Suppressor macrophage (primary cell): ENCODE measurements around the gene MCU.
"Not testable (repeated sequence)": the region's sequence is repeated elsewhere in the genome, so short reads cannot be mapped to it uniquely, and the experiment has no call there.

ENCODE experiments used
- DNase-seq, 4 experiments: peaks; one replicate each; pipeline ENCODE4 v3.0.0-alpha.2; 2020 to 2022

Gene MCU

DNA sequence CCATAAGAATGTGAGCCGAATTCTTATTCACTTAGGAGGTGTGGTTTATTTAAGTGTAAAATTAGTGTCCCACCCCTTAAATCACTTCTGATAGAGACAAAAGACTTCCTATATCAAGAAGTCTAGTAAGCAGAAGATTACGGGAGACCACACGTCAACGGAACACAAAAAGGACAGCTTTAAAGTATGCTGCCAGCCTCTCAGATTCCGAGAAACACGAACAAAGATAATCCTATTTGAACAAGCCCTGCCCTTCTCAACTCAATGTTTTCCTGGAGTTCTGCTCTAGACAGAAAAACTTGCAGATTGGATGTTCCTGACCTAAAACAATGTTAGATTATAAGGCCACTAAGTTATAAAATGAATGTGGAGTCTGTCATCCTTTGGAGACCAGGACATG, 4.9 kb upstream of the MCU start:
- DNase-seq: no peak

DNA sequence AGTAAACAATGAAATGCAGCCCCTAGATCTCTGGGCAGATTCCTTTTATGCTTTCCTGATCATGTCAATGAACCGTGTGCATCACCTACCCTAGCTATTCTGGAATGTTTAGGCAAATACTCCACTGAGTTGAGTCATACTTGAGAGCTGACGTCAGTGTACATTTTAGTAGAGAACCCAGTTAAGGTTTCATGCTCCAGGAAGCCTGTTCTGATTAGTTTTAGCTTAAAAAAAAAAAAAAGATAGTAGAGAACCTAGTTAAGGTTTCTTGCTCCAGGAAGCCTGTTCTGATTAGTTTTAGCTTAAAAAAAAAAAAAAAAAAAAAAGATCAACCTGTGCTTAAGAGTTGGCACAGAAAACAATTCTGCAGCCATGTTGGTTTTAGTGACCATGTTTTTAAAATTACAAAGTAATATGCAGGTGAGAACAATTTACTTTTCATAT, 3.7 kb upstream of the MCU start:
- DNase-seq: no peak

DNA sequence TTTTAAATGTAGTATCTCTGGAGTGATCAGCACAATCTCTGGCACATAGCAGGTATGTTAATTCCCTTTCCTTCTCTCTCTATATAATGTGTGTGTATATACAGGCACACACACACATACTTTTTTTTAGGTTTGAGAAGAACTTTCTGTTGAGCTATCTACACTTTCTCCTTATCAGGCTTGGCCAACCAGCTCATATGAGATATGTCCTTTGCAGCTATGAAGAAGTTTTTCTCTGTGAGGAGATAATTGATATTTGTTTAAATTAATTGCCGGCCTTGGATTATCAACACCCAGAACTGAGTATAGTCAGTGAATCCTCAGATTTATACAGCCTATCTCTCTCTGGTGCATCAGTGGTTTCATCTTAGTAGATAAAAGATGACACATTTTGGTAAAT, 2.3 kb upstream of the MCU start:
- no peak for DNase-seq

DNA sequence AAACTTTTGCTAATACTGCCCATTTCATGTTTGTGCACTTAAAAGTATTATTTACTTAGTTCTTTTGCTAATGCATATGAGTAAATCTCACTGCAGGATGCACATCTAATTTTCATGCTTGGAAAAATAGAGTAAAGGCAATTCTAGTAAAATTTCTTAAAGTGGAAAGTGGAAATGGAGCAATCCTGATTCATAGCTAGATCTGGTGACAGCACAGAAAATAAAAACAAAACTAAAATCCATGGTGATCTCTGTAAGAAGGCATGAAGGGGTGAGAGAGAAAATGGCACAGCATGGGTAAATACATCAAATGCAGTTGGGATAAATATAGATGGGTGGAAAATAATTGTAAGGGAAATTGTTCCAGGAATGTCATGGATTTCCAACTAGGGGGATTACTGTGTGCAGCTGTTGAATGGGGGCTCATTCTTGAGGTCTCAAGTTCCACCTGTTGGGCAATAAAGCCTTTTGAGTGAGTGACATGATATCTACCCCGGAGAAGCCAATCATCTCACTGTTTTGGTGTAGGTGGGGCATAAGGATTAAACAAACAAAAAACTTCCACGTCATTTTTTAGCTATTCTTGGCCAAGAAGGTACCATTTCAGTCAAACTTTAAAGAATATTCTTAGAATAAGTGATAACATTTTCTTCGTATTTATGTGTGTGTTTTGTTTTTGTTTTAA, 1.7 kb upstream of the MCU start:
- peak in 1 of 4 experiments; percentile 21 for DNase-seq

DNA sequence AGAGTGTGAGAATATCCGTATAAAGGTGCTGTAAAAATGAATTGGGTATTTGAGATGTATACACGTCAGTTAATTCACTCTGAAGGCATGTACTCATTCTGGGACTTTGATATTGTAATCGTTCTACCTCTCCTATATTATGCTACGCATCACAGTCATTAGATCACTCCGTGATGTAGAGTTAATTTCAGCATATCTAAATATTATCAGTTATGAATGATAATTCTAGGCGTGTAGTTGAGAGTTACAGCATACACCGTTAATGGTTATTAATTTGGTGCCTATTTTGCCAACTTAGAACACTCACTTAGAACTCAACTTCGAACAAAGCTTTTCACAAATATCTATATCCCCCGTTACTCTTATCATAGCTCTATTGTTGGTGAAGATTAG, 477 bp upstream of the MCU start:
- no peak for DNase-seq

DNA sequence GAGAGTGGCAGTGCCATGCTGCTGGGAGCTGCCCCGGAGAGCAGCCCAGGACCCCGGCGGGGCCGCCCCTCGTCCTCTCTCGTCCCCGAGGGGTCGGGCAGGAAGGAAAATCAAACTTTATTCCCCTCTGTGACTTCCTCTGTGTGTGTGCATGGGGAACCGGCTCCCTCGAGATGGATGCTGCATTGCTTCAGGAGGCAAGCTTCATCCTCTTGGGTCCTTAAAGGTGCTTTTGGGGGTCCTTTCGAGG, 726 bp downstream of the MCU start:
- DNase-seq: no peak

DNA sequence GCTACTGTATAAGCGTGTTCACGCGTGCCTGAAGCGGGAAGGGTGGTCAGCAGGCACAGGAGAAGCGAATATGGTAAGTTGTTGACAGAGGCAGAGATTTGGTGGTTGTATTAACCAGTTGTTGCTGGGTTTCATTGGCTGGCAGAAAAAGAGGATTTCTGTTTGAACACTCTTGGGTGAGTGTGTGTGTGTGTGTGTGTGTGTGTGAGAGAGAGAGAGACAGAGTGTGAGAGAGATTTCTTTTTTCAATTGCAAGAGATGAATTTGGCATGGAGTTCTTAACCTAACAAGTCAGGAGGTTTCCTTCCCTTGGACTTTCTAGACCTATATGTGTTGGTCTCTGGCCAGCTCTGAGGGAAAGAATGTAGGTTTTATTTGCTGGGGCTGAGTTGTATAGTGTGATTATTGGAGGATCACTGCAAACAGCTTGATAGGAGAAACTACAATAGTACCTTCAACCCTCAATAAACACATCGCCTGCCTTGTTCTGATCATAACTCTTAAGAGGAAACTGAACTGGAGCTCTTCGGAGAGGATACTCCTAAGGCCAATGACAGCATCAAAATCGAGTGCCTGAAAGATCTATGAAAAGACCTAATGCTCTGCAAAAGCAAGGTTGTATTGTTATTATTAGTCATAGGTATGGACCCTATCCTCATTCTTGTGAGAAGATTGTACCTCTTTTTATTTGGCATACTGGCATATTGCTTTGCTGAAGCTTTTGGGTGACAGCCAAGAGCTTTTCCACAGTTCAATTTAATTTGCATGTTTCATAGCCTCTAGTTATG, 1.2 kb downstream of the MCU start:
- peak in 3 of 4 experiments; percentile 25 to 45 (median 36) for DNase-seq

DNA sequence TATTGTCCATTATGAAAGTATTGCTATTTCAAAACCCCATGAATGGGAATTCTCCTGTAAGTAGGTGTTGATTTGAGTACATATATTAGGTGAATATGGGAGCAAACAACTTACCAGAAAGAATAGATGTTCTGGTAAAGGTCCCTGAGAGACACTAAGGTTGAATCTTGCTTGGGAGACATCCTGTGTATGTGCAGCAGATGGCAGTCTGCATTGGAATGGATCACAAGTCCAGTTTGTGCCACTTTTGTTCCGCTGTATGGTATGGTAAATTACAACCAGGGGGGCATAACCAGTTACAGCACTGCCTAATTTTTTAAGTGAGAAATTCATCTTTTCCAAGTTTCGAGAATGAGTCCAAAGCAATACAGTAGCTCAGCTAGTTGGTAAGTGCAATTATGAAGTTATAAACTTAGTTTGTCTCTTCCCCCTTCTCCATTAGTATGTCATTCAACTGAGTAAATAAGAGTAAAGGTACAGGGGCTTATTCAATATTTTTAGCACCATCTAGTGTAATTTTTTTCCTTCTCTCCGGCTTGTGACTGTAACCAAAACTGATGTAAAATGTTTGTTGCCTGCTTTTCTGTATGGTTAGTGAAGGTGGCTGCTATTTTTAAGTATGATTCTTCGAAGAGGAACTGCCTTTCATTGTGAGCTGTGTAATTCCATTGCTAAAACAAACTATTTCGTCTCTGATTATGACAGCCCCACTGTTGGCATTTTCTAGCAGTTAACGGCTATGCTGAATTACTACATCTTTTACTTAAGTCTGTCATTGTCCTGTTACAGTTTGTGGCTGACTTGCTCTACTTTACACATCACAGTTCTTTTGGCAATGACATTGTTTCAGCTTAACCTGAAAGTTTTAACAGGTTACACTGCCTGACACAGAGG, 2.8 kb downstream of the MCU start:
- peak; percentile 56 to 89 (median 72) for DNase-seq

DNA sequence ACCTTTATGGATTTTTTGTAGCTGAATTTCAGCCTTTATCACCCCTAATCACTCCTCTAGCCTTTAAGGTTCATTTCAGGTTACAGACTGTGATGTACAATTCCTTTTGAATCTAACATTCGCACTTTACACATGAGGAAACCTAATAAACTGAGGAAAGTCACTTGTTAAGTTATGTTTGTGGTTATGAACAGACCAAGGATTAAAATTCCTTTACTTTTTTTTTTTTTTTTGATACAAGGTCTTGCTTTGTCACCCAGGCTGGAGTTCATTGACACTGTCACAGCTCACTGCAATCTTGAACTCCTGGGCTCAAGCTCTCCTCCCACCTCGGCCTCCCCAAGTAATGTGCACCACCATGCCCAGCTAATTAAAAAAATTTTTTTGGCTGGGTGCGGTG, 3.6 kb downstream of the MCU start:
- DNase-seq: no peak

DNA sequence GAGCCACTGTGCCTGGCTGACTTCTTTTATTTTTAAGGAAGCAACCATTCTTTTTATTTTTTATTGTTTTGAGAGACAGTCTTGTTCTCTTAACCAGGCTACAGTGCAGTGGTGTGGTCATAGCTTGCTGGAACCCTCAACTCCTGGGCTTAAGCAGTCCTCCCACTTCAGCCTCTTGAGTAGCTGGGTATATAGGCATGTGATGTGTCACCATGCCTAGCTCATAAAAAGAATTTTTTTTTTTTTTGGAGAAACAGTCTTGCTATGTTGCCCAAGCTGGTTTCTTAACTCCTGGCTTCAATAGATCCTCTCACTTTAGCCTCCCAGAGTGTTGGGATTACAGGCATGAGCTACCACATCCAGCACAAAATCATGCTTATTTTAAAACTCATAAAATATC, 5.8 kb downstream of the MCU start:
- peak; percentile 54 to 88 (median 79) for DNase-seq

DNA sequence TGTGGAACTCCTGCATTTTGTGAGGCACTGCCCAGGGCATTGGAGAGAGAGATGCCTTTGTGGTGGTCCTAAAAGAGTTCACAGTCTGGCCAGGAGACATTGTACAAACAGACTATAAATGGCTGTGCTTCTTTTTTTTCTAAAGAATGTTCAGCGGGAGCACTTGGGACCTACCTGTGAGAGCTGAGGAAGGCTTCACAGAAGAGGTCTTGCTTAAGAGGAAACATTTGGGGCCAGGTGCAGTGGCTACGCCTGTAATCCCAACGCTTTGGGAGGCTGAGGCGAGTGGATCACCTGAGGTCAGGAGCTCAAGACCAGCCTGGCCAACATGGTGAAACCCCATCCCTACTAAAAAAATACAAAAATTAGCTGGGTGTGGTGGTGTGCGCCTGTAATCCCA, 10.5 kb downstream of the MCU start:
- not testable (repeated sequence) for DNase-seq

DNA sequence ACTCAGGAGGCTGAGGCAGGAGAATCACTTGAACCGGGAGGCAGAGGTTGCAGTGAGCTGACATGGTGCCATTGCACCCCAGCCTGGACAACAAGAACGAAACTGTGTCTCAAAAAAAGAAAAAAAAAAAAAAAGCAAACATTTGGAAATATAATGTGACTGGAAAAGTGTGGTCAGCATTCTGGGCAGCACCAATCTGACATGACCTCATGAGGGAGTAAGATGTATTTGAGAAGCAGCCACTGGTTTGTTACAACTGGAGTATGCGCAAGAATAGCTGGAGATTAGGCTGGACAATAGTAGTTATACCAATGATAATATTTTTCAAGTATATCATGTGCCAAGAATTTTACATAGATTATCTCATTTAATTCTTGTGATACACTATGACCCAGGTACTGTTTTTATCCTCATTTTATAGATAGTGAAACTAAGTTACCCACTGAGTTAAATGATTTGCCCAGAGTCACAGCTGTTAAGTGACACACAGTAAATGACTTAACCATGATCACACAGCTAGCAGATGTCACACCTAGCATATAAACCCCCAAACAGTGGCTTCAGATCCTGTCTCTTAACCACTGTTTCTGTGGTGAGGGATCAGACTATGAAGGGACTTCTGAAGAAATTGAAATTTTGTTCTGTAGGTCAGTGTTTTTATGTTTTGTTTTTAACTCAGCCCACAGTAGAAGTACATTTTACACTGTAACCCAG, 11.1 kb downstream of the MCU start:
- peak in 2 of 4 experiments; percentile 19 to 51 for DNase-seq

DNA sequence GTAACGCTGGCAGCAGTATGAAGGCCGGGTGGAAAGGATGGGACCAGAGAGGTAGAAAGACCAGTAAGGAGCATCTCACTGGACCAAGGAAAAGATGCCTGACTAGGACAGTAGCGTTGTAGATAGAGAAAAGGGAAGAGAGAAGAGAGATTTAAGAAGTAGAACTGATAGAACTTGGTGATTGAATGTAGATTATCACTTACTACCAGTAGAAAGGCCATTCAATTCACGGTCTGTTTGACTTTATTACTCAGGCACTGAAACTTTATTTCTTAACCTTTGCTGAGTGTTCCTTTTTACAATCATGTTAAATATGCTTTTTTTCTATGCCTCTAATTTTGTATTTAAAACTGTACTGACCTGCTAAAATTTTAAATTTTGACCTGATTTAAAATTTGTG, 12.2 kb downstream of the MCU start:
- DNase-seq: no peak

DNA sequence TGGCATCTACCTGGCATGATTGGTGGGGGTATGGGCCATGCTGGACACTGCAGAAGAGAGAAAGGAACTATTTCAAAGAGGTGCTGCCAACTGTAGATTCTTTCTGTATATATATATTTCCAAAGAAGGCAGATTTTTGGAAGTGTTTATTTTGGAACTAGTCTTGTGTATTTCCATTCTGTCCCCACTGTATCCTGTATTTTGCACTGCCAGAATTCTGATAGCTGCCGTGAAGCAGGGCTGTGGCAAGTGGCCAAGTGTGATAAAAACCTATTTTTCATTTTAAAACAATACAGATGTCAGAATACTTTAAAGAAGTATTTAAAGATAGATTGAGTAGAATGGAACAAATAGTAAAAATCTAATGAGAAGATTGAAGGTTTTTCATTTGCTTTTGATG, 17.1 kb downstream of the MCU start:
- DNase-seq: no peak

DNA sequence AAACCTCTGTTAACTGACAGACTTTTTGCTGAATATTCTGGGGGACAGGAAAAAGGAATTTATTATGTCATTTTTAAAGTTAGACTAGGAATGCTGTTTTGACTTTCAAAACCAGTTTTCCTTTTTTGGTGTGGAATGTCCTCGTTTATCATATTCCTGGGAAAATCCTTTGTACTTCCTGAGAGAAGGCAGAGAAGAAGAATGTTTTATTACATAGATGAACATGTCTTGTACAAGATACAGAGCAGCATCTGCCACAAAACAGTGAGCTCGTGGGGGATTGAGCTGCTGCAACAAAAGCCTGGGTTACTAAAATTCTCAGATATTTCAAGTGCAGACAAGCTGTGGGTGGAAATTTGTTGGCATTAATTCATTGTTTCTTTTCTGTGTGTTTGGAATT, 20.2 kb downstream of the MCU start:
- DNase-seq: no peak

DNA sequence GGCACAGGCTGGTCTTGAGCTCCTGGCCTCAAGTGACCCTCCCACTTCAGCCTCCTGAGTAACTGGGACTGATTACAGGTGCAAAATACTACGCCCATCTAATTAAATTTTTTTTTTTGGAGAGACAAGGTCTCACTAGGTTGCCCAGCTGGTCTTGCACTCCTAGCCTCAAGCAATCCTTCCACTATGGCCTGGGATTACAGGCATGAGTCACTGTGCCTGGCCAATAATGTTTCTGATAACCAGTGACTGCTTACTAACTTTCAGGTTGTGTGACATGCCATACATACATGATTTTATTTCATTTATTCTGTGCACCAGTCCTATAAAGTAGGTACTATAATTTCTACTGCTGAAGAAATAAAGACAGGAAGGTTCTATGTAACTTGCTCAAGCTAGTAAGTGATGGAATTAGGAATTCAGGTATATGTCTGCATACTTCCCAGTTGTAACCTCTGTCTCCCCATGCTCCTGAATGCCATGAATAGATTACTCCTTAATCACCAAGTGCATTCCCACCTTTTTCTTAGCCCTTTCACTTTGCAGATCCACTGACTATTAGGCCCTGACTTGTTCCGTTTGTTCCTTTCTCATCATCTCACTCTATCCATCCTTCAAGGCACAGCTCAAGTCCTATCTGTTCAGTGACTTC, 28.1 kb downstream of the MCU start:
- no peak for DNase-seq

DNA sequence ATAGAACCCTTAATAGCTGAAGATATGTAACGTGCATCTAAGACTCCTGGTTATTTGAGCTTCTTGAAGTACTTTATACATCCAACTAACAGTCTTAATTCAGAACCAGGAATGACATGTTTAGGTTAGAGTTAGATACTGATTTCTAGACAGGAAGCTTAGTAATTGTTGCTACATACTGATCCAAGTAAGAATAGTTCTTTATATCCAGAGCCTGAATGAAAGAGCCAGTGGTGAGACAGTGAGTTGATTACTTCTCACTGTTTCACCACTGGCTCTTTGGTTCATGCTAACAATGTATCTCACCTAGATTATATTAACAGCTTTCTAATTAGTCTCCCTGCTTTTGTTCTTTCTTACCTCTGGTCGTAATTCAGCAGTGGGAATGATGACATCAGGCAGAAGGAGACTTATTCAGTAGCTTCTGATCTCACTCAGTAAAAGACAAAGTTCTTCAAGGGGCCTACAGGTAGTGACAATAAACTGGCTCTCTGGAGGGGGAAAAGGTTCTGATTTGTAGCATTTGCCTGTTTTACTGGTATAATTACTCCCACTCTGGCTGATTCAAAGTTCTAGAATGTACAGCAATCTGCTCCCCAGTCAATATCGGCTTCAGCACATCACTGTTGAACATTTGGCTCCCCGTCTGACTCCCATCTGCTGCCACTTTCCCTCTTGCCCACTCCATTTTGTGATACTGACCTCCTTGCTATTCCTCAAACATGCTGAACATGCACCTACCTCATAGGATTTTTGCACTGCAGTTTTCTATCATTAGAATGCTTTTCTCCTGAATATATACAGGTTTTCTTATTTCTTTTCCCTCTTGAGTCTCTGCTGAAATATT, 29.1 kb downstream of the MCU start:
- DNase-seq: no peak

DNA sequence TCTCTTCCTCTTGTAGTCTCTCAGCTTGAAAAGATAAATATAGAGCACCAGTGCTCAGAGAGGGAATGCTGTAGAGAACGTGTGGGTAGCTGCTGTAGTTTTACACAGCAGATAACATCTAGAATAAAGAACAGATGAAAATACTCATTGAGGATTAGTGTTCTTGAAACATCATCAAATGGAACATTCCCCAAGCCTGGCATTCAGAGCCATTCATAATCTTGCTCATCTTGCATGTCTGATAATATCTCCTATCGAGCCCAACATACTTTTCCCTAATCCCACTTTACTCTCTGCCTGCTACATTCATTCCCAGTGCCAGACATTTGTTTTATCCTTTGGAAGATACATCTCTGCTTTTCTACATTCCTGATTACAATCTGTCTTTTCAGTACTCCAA, 35.2 kb downstream of the MCU start:
- DNase-seq: no peak

DNA sequence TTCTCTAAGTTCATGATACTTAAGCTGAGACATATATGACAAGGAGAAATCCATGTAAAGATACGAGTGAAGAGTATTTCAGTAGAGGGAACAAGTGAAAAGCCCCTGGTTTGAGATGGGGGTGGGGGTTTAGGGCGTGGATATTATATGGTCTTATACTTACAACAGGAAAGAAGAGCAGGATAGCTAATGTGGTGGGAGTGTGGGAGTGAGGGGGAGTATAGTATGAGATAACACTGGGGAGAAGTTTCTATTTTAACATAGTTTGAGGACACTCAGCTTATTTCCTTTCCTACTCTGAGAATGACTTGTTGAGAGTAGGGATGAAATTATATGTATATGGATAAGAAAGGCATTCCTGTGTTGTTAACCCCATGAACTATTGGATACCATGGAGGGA, 36.5 kb downstream of the MCU start:
- DNase-seq: peak in 1 of 4 experiments; percentile 18

DNA sequence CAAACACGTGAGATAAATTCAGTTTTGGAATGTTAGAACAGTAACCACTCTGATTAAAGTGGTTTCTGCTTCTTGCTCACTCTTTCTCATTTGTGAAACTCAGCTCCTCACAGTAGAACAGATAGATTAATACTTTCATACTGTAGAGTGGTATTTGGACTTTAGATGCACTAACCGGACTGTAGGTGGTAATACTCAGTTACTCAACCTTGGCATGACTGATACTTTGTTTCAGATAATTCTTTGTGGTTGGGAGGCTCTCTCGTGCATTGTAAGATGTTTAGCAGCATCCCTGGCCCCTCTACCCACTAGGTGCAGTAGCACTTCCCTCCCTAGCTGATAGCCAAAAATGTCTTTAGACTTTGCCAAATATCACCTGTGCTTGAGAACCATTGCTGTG, 37.6 kb downstream of the MCU start:
- no peak for DNase-seq

DNA sequence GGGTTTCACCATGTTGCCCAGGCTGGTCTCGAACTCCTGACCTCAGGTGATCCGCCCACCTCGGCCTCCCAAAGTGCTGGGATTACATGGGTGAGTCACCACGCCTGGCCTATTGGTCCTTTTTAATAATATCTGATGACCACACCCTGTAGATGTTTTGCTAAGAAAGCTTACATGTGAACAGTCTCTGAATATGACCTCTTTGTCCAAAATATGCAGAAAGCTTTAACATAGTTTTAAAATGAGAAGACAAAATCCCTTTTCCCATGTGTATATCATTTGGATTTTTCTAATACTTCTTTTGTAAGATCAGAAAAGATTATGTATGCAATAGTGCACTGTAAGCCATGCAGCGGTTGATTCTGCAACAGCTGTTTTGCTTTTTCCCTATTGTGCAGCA, 38.5 kb downstream of the MCU start:
- DNase-seq: no peak
